HG03196 (cell line): Measurements from ENCODE around the gene RASSF5.

Experiments
- ATAC-seq: cut with Tn5 transposase; IDR thresholded peaks from one replicate; pipeline ENCODE4 v1.9.1; 2021; ENCODE audit not compliant: unreplicated experiment

RASSF5 gene

DNA sequence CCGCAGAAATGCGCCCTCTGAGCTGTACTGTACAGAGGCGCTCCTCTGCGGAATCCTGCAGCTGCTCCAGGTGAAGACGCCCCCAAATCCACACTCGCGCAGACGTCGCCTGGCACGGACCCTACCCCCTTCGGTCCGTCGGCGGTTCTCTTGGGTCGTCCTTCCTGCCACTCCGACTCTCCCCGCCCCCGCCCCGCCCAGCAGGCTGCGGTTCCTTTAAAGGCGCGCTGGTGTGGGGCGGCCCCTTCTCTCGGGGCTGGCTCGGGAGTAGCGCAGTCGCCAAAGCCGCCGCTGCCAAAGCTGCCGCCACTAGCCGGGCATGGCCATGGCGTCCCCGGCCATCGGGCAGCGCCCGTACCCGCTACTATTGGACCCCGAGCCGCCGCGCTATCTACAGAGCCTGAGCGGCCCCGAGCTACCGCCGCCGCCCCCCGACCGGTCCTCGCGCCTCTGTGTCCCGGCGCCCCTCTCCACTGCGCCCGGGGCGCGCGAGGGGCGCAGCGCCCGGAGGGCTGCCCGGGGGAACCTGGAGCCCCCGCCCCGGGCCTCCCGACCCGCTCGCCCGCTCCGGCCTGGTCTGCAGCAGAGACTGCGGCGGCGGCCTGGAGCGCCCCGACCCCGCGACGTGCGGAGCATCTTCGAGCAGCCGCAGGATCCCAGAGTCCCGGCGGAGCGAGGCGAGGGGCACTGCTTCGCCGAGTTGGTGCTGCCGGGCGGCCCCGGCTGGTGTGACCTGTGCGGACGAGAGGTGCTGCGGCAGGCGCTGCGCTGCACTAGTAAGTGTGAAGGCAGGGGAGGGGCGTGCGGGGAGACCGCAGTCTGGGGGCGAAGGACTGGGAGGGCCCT is at the start of gene RASSF5:
Gene RASSF5 (plus strand): TSS at position 248 of the 846 bp plus-strand sequence. CDS start 72 bp downstream, at position 320.
- ATAC-seq, result peak; percentile 41

DNA sequence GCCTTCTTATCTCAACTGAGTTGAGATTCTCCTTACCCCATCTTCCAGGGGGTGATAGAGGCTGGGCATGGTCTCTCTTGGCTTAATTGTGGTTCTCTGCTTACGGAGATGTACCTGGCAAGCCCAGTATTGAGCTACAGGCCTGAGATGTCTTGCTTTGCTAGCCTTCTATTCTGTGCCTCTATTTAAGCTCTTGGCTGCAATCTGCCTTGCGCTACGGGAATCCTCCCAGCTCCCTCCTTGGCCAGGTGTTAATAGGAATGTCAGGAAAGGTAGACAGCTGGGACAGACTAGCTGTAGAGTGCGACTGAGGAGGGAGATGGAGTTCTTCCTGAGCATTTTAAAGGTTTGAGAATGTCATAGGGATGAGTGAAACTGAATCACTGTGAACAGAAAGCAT is 47.6 kb upstream of the RASSF5 start:
- no peak for ATAC-seq

- ATAC-seq, result no peak
Measured at GRCh38 chr1:206460836-206461426, 46.4 kb upstream of the RASSF5 start.

DNA sequence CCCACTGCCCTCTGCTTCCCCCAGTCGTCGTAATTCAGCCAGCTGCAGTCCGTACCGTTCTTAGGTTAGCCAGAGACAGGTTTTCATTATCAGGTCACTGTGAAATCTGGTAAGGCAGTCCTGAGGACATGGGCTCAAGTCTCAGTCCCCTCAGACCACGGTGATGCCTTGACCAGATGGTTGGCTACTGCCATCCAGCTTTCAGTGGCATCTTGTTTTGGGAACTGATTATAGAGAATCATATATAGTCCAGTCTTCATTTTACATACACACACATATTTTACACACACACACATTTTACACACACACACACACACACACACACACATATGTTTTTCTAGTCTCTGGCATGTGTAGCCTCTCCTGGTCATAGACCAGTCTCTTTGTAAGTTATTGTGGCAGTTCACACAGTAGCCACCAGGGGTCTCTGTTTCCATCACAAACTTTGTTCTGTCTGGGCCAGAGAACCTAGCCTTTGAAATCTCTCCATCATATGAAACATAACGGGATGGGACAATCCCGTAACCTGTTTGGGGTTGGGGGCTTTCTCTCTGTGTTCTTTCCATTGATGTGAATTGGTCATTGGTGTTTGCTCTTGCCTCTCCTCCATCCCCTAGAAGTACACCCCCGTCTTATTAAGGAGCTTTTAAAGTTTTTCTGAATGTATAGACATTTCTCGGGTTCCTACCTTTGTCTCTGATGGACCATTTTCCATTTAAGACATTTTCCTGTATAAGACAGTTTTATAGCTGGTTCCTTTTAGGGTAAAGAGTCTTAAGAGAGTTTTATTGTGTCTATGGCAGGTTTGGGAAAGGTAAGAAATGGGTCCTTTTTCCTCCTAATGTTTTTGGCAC is 45.5 kb upstream of the RASSF5 start:
- no peak for ATAC-seq

DNA sequence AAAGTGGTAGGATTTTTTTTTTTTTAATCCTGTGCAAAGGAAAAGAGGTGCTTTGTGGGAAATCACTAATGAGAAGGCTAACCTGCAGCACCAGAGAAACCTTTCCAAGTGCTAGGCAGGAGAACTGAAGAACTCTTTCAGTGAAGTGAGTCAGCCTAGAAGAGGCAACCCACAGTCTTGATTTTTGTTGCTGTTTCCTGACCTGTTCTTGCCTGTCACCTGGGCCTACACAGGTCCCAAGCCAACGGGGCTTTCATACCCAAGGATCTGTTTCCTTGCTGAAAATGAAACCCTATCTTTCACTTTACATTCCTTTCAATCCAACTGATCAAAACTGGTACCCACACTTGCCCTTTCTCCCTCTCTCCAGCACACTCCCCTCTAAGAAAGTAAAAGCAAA is 44.2 kb upstream of the RASSF5 start:
- ATAC-seq, result no peak

- ATAC-seq, result no peak
Measured at GRCh38 chr1:206463911-206464310, 43.4 kb upstream of the RASSF5 start.

GRCh38 chr1:206464456-206464964 is 42.8 kb upstream of the RASSF5 start:
- ATAC-seq, result no peak

DNA sequence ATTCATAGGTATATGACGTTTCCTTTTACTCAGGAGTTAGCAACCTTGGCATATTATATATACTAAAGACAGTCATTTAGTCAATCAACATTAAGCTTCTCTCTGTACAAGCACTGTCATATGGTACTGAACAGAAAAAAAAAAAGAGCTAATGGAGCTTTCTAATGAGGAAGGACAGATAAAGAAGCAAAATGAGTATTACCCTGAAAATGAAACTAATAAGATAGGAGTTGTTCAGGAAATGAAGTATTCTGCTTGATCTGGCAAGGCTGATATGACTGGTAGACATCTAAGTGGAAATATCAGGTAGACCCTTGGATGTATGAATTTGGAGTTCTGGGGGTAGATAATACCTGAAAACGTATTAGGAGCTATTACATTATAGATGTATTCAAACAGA is 41.4 kb upstream of the RASSF5 start:
- no peak for ATAC-seq

DNA sequence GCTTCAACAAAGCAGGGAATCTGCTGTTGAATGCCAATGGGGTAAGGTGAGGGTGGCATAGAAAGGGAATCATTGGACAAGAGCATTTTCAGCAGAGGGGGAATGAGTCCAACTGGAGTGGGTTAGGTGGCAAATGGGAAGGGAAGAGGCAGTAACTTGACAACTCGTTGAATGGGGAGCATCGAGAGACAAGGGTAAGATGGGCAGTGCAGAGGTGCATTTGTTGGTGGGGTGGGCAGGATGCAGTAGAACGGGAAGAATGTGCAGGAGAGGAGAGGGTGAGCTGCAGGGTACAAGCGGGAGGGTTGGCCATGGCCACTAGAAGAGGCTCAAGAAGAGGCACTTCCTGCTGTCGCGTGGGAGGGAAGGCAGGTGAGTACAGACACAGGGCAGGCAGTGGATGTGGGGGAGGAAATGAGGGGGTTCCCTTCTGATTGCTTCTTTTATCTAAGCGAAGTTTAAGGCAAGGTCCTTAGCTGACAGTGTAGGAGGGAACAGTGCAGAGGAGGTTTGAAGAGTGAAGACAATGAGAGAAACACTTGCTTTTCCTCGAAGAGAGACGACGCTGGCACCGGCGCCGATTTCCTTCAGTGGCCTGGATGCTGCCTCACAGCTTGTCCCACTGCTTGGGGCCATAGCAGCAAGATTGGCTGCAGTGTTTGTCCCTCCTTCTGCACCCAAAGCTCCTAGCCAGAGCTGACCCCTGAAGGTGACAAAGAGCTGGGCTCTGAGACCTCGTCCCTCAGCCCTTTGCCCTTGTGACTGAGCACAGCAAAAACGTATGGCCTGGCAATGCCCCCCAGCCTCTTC is 40.3 kb upstream of the RASSF5 start:
- no peak for ATAC-seq

GRCh38 chr1:206467915-206468314 is 39.4 kb upstream of the RASSF5 start:
- no peak for ATAC-seq

DNA sequence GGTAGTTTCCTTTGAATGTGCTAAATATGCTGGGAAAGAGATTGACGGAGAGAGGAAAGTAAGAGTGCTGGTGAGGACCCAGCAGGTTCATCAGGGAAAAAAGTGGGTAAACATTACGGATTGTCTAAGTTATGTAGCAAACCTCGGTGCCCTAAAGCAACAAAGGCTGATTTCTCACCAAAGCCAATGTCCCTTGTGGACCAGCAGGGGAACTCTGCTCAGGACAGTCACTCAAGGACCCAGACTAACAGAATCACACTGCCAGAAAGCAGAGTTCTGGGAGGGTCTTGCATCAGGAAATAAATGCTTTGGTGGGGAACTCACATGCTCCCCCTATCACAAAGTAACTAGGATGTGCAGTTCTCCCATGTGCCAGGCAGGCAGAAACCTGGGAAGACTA is 38.8 kb upstream of the RASSF5 start:
- ATAC-seq, result no peak

GRCh38 chr1:206469411-206469932 is 37.9 kb upstream of the RASSF5 start:
- ATAC-seq, result no peak

DNA sequence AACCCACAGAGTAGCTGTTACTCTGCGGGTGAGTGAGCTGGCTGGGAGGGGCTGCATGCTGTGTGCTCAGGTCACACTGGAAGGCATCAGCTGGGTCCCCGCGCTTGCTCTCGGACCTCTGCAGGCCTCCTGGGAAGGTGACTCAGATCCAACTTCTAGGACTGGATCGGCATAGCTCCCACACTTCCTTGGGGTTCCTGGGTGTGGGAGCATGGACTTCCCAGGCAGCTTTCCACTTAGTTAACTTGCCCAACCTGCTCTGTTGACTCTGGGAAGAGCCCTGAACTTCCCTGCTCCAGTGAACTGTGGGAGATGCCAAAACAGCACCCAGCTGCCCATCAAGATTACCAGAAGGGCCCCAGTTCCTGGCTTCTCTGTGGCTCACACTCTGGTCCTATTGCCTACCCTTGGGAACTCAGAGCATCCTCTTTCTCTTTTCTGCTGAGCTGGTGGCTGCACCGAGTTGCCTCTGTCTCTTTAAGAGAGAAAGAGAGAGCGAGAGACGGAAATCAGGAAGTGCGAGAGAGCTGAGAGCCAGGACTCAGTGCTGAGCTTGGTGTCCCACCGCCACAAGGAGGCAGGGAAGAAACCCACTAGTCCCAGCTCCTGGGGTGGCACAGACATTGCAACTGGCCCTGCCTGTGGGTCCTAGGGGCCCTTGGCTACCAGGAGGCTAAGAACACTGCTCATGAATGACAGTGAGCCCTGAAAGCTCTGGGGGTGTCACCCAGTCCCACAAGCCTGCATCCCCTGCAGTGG is 37.2 kb upstream of the RASSF5 start, which contains the start of gene IKBKE:
Gene IKBKE (plus strand): TSS at position 544 of the 759 bp plus-strand sequence. CDS start 2,752 bp downstream, outside the sequence.
- peak; percentile 42 for ATAC-seq

DNA sequence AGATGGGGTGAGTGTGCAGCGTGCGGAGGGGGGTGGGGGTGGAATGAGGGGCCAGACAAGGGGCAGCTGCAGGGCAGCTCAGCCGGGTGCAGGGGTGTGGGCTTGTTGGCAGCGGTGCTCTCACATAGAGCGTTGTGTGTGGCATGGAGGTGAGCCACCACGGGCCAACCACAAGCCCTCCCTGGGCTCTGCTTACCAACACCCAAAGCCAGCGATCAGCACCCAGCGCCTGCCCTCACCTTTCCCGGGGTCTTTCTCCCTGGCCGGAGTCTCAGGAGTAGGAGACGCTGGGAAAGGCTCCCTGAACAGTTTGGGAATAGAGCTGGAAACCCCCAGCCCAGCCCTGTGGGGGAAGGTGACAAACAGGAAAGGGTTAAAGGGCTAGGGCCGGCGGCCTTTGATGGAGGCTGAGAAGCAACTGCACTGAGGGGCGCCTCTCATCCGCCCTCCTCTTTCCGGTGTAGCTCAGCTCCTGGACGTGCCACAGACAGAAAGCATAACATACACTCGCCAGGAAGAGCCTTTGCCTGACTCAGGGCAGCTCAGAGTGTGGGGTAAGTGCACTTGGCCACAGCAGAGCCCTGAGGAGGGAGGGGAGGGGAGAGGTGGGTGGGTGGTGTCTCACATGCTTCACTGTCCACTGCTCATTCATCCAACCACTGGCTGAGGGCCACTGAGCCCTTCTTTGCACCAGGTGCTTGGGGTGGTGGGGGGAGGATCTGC is 36.5 kb upstream of the RASSF5 start:
- ATAC-seq, result peak; percentile 20

DNA sequence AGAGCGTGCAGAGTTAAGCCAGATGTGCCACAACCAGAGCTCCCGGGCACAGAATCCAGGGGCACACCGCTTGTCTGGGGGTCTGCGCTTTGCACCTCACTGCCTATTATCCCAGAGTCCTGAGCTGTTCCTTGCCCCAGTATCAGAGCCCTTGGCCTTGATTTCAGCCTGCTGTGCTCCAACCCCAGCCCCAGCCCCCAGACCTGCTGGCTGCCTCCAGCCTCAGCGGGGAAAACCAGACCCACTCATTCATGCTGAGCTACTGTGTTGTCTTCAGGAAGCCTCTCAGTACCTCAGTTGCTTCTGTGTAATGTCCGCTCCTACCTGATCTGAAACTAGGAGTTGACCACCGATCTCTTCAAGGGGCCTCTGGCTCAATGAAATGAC is 35.9 kb upstream of the RASSF5 start:
- peak; percentile 27 for ATAC-seq

- ATAC-seq, result no peak
Measured at GRCh38 chr1:206472024-206472423, 35.3 kb upstream of the RASSF5 start.

- ATAC-seq, result no peak
Measured at GRCh38 chr1:206472454-206472853, 34.9 kb upstream of the RASSF5 start.

- ATAC-seq, result no peak
Measured at GRCh38 chr1:206472886-206473285, 34.4 kb upstream of the RASSF5 start.

- no peak for ATAC-seq
Measured at GRCh38 chr1:206476058-206476457, 31.3 kb upstream of the RASSF5 start.
